Esophagus squamous epithelium (tissue), 5 donors: ENCODE data around the gene LIX1. TPM values are rescaled to one million over a fixed set of nuclear protein-coding genes. Genes with fewer than 3 reads are reported as not detected.

Experiments used
- DNase-seq: peaks from one replicate; lab custom pipeline; 2025; lab: John Stamatoyannopoulos, UW
- H3K27ac ChIP-seq, 4 donors: fragments of 200-600 bp; sonication (generic); one replicate each; pipeline ENCODE4 v1.5.1; 2016 to 2019; ENCODE audit warnings: mild to moderate bottlenecking in 1 of 4
- H3K27me3 ChIP-seq, 4 donors: fragments of 200-600 bp; sonication (generic); 1 replicate in 3 of 4; 2 replicates in 1 of 4; pipeline versions ENCODE4 v1.5.1 to v1.6.0; 2017 to 2021; ENCODE audit warnings: antibody characterized with exemption in 1 of 4
- H3K36me3 ChIP-seq, 3 donors: fragments of 200-600 bp; sonication (generic); one replicate each; pipeline ENCODE4 v1.5.1; 2016 to 2019
- H3K4me1 ChIP-seq, 3 donors: fragments of 200-600 bp; sonication (generic); one replicate each; pipeline ENCODE4 v1.5.1; 2017 to 2019
- H3K4me3 ChIP-seq, 4 donors: fragments of 200-600 bp; sonication (generic); 1 replicate in 3 of 4; 2 replicates in 1 of 4; pipeline ENCODE4 v1.5.1; 2016 to 2019; ENCODE audit warnings: mild to moderate bottlenecking in 2 of 4, moderate library complexity in 1 of 4
- H3K9me3 ChIP-seq, 3 donors: fragments of 200-600 bp; sonication (generic); one replicate each; pipeline ENCODE4 v1.5.1; 2016 to 2019
- POLR2A ChIP-seq, 4 donors: fragments of 450-650 bp; IDR thresholded peaks; one replicate each; pipeline ENCODE4 v1.6.1; 2017; ENCODE audit warnings: antibody characterized with exemption in 4 of 4, mild to moderate bottlenecking in 4 of 4, moderate library complexity in 3 of 4
- WGBS, 2 donors: methylation state at CpG; one replicate each; pipeline ENCODE4 v1.1.5; 2018; 5-methylcytosine and 5-hydroxymethylcytosine counted together
- intact Hi-C: fragments of 100-400 bp; cut with DNase I; formaldehyde crosslinking; loops from one replicate; pipeline ENCODE4 v1.15.0; 2022
- small RNA-seq, 4 donors: library from RNA; depleted of rRNA; stranded (forward); fragments of <200 nt; gene quantifications; one replicate each; pipeline ENCODE3, GENCODE V24; 2016
- total RNA-seq, 4 donors: library from RNA; depleted of rRNA; stranded (reverse); fragments of >200 nt; gene quantifications; one replicate each; pipeline ENCODE4 v1.1.0, GENCODE V29; 2016
- TF ChIP-seq, protein P1 (sequence below), 6 experiments: fragments of 450-650 bp in 4 of 6; fragments of 200-600 bp in 2 of 6; sonication (generic) in 2 of 6; IDR thresholded peaks; one replicate each; pipeline ENCODE4 v1.5.1; 2016 to 2019; ENCODE audit warnings: antibody characterized with exemption in 6 of 6, mild to moderate bottlenecking in 4 of 6, moderate library complexity in 4 of 6
- donor health status: DM: yes; HTN: yes; CAD: no.

LIX1 gene
- total RNA-seq, 4 donors from 2014 or later: not detected

DNA sequence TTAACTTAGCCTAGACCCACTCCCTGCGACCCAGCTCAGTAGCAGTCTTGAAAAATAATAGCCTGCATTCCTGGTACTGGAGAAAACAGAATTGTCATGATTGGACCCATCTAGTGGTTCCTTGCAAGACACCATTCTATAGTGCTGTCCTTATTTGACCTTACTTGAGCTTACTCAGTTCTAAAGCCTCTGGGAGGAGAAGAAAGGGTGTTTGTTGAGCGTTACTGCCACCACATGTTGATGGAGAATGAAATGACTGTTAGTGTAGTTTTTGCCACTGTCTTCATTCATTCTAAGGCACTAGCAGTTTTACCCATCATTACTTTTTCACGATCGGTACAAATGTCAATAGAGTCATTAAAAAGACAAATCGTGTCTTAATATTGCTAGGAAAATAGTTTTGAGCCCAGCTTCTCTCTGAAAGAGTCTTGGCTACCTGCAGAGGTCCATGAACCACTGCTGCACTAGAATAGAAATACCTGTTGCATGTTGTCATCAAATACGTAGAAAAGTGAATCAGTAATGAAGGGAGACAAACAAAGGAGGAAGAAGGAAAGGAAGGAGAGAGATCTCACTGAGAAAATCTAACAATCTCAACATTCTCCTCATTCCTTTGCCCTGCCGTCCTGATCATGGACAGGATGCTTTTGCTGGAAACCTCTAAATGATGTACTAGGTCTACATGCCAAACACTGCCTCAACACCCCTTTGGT, 96.0 kb downstream of the LIX1 start:
- no peaks in the 10 kb centered on the region for H3K27me3 ChIP-seq
- no peak for DNase-seq
- WGBS, 2 donors: 64 to 79% methylated on average over 7 of the region's 7 CpGs
- H3K27ac ChIP-seq: no peak overlapping the region
- H3K9me3 ChIP-seq: no peaks in the 10 kb centered on the region
- intact Hi-C loops: no loop called here
- no peak overlapping the region for H3K4me3 ChIP-seq
- TF ChIP-seq, protein P1, sequence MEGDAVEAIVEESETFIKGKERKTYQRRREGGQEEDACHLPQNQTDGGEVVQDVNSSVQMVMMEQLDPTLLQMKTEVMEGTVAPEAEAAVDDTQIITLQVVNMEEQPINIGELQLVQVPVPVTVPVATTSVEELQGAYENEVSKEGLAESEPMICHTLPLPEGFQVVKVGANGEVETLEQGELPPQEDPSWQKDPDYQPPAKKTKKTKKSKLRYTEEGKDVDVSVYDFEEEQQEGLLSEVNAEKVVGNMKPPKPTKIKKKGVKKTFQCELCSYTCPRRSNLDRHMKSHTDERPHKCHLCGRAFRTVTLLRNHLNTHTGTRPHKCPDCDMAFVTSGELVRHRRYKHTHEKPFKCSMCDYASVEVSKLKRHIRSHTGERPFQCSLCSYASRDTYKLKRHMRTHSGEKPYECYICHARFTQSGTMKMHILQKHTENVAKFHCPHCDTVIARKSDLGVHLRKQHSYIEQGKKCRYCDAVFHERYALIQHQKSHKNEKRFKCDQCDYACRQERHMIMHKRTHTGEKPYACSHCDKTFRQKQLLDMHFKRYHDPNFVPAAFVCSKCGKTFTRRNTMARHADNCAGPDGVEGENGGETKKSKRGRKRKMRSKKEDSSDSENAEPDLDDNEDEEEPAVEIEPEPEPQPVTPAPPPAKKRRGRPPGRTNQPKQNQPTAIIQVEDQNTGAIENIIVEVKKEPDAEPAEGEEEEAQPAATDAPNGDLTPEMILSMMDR (IDR thresholded peaks at IDR 0.05): no peak
- no peaks in the 10 kb centered on the region for H3K4me1 ChIP-seq
- no peaks in the 10 kb centered on the region for H3K36me3 ChIP-seq

DNA sequence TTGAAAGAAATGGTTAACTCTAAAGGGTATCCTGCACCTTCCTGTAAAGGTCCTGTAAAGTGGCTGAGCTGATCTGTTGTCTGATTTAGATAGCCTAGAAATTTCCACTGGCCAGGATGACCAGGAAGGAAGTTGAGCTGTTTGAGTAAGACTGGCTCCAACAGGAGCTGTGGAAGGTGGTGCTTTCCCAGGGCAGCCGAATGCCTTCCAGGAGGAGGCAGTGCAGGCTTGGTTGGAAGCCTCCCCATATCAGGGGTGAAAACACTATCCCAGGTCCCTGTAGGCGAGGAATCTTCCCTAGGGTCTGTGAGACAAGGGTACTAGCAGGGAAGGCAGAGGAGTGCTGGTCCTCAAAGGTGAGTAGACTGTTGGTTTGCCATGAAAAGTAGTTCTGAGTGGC, 98.4 kb downstream of the LIX1 start:
- H3K9me3 ChIP-seq: no peaks in the 10 kb centered on the region
- 54 to 64% methylated on average over 2 of the region's 2 CpGs for WGBS, 2 donors
- no peaks in the 10 kb centered on the region for H3K27me3 ChIP-seq
- H3K4me1 ChIP-seq: no peaks in the 10 kb centered on the region
- H3K4me3 ChIP-seq: no peak overlapping the region
- intact Hi-C loops: no loop called here
- TF ChIP-seq, protein P1 (IDR thresholded peaks at IDR 0.05): peak in 2 of 6 experiments; percentile 11 to 39
- TF ChIP-seq POLR2A (IDR thresholded peaks at IDR 0.05): no peak
- DNase-seq: no peak
- H3K27ac ChIP-seq: no peak overlapping the region
- no peaks in the 10 kb centered on the region for H3K36me3 ChIP-seq

DNA sequence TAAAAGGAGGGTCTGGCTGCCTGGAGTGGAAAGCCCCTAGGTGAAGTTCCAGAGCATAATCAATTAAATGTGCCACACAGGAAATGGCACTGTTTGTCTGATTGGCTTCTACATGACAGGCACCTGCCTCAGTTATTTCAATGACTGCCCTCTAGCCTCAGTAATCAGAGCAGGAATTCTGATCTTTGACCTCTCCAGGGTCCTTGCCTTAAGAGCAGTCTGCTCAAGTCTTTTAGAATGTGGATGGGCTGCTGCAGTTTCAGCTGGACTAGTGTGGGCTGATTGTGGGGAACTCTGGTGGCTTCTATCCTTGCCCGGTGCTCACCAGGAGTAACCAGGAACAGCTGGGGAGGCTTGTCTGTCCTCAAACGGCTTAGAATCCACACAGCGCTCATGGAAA, 98.9 kb downstream of the LIX1 start:
- H3K36me3 ChIP-seq: peaks cover 0 to 1% (median 0%) of the 10 kb centered on the region in 3 donors
- WGBS, 2 donors: 50% methylated on average over 2 of the region's 3 CpGs; no CpG with 5 or more reads in 1 of the 2 donors
- no peak for TF ChIP-seq POLR2A (IDR thresholded peaks at IDR 0.05)
- TF ChIP-seq, protein P1 (IDR thresholded peaks at IDR 0.05): no peak
- no peak overlapping the region for H3K27ac ChIP-seq
- H3K4me1 ChIP-seq: no peaks in the 10 kb centered on the region
- intact Hi-C loops: no loop called here
- DNase-seq: no peak
- H3K27me3 ChIP-seq: no peaks in the 10 kb centered on the region
- no peaks in the 10 kb centered on the region for H3K9me3 ChIP-seq
- no peak overlapping the region for H3K4me3 ChIP-seq

DNA sequence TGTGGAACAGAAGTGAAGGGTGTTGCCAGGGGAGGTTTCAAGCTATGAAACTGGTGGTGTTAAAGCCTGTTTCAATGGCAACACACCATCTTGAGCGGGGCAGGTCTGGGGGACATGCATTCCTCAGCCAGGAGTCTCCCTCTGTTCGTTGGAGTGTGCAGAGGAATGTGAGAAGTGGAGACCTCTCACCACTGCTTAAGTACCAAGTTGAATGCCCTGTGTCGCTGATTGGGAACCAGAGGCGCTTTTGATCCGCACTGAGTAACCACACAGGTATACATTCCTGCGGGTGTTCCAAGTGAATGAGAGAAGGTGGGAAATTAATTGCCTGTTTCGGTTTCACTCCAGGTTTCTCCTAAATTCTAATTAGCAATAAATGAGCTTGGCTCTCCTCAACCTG, 99.4 kb downstream of the LIX1 start:
- no peak for DNase-seq
- WGBS, 2 donors: 69 to 74% methylated on average over 7 of the region's 7 CpGs
- H3K4me3 ChIP-seq: no peak overlapping the region
- H3K9me3 ChIP-seq: no peaks in the 10 kb centered on the region
- H3K27me3 ChIP-seq: no peaks in the 10 kb centered on the region
- no peaks in the 10 kb centered on the region for H3K4me1 ChIP-seq
- intact Hi-C loops: no loop called here
- TF ChIP-seq, protein P1 (IDR thresholded peaks at IDR 0.05): no peak
- no peak for TF ChIP-seq POLR2A (IDR thresholded peaks at IDR 0.05)
- H3K27ac ChIP-seq: no peak overlapping the region
- peaks cover 0 to 6% (median 0%) of the 10 kb centered on the region in 3 donors for H3K36me3 ChIP-seq

Small RNA genes within 50 kb of the gene (small RNA-seq; reads per million reads assigned to genes)
- gene RNU1-73P: 0 reads per million in 4 donors

Other genes starting within 250 kb of the LIX1 start
- 10 to 100 TPM; 32.0 to 48.1 (median 36.0) TPM for gene LNPEP, start 206.5 kb downstream of the LIX1 start, total RNA-seq
- gene RIOK2, start 40.6 kb upstream of the LIX1 start, total RNA-seq: 10 to 100 TPM in 3 of 4 donors, 1 to 10 TPM in 1; 7.4 to 19.5 (median 15.3) TPM